Measurements from ENCODE around the gene GCNT1. TPM values are rescaled to one million over a fixed set of nuclear protein-coding genes. Genes with fewer than 3 reads are reported as not detected.

The GCNT1 gene
- total RNA-seq, 1 experiment from 2014 or later = 0.28 TPM

- no TSS peak for BruUV-seq (replicated peaks)
- DNase-seq (ENCODE audit: low read depth, low spot score) (no peak), ATAC-seq (no peak)
- no peaks in the 10 kb centered on the region for H3K36me3 ChIP-seq (ENCODE audit: control insufficient read depth, insufficient read depth, low read length)
- TF ChIP-seq, protein P1, sequence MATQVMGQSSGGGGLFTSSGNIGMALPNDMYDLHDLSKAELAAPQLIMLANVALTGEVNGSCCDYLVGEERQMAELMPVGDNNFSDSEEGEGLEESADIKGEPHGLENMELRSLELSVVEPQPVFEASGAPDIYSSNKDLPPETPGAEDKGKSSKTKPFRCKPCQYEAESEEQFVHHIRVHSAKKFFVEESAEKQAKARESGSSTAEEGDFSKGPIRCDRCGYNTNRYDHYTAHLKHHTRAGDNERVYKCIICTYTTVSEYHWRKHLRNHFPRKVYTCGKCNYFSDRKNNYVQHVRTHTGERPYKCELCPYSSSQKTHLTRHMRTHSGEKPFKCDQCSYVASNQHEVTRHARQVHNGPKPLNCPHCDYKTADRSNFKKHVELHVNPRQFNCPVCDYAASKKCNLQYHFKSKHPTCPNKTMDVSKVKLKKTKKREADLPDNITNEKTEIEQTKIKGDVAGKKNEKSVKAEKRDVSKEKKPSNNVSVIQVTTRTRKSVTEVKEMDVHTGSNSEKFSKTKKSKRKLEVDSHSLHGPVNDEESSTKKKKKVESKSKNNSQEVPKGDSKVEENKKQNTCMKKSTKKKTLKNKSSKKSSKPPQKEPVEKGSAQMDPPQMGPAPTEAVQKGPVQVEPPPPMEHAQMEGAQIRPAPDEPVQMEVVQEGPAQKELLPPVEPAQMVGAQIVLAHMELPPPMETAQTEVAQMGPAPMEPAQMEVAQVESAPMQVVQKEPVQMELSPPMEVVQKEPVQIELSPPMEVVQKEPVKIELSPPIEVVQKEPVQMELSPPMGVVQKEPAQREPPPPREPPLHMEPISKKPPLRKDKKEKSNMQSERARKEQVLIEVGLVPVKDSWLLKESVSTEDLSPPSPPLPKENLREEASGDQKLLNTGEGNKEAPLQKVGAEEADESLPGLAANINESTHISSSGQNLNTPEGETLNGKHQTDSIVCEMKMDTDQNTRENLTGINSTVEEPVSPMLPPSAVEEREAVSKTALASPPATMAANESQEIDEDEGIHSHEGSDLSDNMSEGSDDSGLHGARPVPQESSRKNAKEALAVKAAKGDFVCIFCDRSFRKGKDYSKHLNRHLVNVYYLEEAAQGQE (IDR thresholded peaks at IDR 0.05; ENCODE audit: insufficient read depth in 1 of 2, low read depth in 2 of 2, low read length in 1 of 2) = no peak
- TF ChIP-seq, protein P2, sequence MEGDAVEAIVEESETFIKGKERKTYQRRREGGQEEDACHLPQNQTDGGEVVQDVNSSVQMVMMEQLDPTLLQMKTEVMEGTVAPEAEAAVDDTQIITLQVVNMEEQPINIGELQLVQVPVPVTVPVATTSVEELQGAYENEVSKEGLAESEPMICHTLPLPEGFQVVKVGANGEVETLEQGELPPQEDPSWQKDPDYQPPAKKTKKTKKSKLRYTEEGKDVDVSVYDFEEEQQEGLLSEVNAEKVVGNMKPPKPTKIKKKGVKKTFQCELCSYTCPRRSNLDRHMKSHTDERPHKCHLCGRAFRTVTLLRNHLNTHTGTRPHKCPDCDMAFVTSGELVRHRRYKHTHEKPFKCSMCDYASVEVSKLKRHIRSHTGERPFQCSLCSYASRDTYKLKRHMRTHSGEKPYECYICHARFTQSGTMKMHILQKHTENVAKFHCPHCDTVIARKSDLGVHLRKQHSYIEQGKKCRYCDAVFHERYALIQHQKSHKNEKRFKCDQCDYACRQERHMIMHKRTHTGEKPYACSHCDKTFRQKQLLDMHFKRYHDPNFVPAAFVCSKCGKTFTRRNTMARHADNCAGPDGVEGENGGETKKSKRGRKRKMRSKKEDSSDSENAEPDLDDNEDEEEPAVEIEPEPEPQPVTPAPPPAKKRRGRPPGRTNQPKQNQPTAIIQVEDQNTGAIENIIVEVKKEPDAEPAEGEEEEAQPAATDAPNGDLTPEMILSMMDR (IDR thresholded peaks at IDR 0.05) = no peak
- TF ChIP-seq TCF7L2 (IDR thresholded peaks at IDR 0.05; ENCODE audit: low read depth, low read length) = no peak
- no peak for TF ChIP-seq SIN3A (IDR thresholded peaks at IDR 0.05; ENCODE audit: borderline replicate concordance, insufficient read depth, low read depth, low read length)
- TF ChIP-seq POLR2AphosphoS5 (IDR thresholded peaks at IDR 0.05; ENCODE audit: low read depth, low read length) = no peak
- intact Hi-C loops (cut with micrococcal nuclease; ENCODE audit: unreplicated experiment) (no loop called here), in situ Hi-C loops (cut with HindIII; ENCODE audit: low pct_unique_long_range_greater_than_20kb, low sequenced_read_pairs) (no loop called here)
- H3K4me1 ChIP-seq (ENCODE audit: control insufficient read depth, insufficient read depth, low read length) = no peaks in the 10 kb centered on the region
- H3K27me3 ChIP-seq (ENCODE audit: control insufficient read depth, insufficient read depth, low read length) = no peaks in the 10 kb centered on the region
- POLR2A ChIA-PET = no interaction called here
- no peaks in the 10 kb centered on the region for H3K9me3 ChIP-seq (ENCODE audit: control insufficient read depth, insufficient read depth, low read depth, low read length)
- CTCF ChIA-PET = no interaction called here
- no peak overlapping the region for H3K27ac ChIP-seq (ENCODE audit: low read length)
- no peak overlapping the region for H3K4me3 ChIP-seq (ENCODE audit: low read depth in 2 of 2, low read length in 2 of 2)
Measured at GRCh38 chr9:76452839-76453238, 6.1 kb upstream of the GCNT1 start.

GRCh38 chr9:76453785-76454184 is 5.2 kb upstream of the GCNT1 start:
- DNase-seq (ENCODE audit: low read depth, low spot score) (no peak), ATAC-seq (no peak)
- CTCF ChIA-PET = no interaction called here
- H3K9me3 ChIP-seq (ENCODE audit: control insufficient read depth, insufficient read depth, low read depth, low read length) = no peaks in the 10 kb centered on the region
- POLR2A ChIA-PET = no interaction called here
- intact Hi-C loops (cut with micrococcal nuclease; ENCODE audit: unreplicated experiment) = no loop called here
- TF ChIP-seq, protein P2 (IDR thresholded peaks at IDR 0.05) = no peak
- TF ChIP-seq, protein P1 (IDR thresholded peaks at IDR 0.05; ENCODE audit: insufficient read depth in 1 of 2, low read depth in 2 of 2, low read length in 1 of 2) = no peak
- no peak for TF ChIP-seq TCF7L2 (IDR thresholded peaks at IDR 0.05; ENCODE audit: low read depth, low read length)
- TF ChIP-seq POLR2AphosphoS5 (IDR thresholded peaks at IDR 0.05; ENCODE audit: low read depth, low read length) = no peak
- no peak for TF ChIP-seq SIN3A (IDR thresholded peaks at IDR 0.05; ENCODE audit: borderline replicate concordance, insufficient read depth, low read depth, low read length)
- no peaks in the 10 kb centered on the region for H3K4me1 ChIP-seq (ENCODE audit: control insufficient read depth, insufficient read depth, low read length)
- H3K4me3 ChIP-seq (ENCODE audit: low read depth in 2 of 2, low read length in 2 of 2) = no peak overlapping the region
- in situ Hi-C loops (cut with HindIII; ENCODE audit: low pct_unique_long_range_greater_than_20kb, low sequenced_read_pairs) = no loop called here
- no TSS peak for BruUV-seq (replicated peaks)
- no peak overlapping the region for H3K27ac ChIP-seq (ENCODE audit: low read length)
- H3K27me3 ChIP-seq (ENCODE audit: control insufficient read depth, insufficient read depth, low read length) = no peaks in the 10 kb centered on the region; the same call in 1 of the 2 replicates
- H3K36me3 ChIP-seq (ENCODE audit: control insufficient read depth, insufficient read depth, low read length) = no peaks in the 10 kb centered on the region

Measured in Panc1 (cell line).